Hematopoietic multipotent progenitor cell treated with erythropoietin and hydrocortisone succinate and interleukin-3 and kit ligand, for 4 days (in vitro differentiated cells): ENCODE data around the gene COMTD1.
A peak's percentile ranks its signal among the peaks of the same experiment; 100 is the strongest.

Source experiments
- DNase-seq: peaks from one replicate; pipeline ENCODE4 v3.0.0-alpha.2; 2015

COMTD1 gene

DNA sequence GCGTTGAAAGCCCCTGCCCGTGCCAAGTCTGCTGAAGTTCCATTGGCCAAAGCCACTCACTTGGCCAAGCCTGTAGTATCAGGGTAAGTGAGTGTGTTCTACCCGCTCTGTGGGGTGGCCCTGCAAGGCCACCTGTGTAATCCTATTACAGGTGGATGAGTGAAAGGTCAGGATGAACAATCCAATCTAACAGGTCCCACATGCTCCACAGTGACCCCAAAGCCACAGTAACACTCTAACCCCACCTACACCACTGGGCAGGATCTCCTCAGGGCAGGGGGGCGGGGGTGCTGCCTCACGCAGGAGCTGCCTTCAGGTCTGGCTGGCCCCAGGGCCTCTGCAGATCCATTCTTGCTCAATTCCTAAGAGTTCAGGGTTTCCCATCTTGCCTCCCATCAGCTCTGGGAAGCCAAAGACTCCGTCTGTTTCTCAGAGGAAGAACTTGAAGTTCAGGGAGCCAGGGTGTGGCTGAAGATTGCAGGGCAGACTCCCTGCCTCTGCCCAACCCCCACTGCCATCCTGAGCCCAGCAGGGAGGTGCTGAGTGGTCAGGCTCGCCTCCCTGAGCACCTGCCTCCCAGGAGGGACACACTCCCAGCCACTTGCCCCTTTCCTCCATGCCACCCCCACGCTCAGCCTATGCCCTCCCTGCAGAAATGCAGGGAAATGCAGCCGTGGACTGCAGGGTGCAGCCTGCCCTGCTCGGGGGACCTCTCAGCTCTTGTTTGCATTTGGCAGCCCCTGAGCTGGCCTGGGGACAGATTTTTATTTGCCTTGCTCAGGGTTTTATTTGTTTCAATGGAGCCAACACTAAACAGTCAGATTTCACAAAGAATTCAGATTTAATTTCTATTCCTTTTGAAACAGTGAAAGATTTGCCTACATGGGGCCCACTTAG is 9.8 kb upstream of the COMTD1 start:
- no peak for DNase-seq

DNA sequence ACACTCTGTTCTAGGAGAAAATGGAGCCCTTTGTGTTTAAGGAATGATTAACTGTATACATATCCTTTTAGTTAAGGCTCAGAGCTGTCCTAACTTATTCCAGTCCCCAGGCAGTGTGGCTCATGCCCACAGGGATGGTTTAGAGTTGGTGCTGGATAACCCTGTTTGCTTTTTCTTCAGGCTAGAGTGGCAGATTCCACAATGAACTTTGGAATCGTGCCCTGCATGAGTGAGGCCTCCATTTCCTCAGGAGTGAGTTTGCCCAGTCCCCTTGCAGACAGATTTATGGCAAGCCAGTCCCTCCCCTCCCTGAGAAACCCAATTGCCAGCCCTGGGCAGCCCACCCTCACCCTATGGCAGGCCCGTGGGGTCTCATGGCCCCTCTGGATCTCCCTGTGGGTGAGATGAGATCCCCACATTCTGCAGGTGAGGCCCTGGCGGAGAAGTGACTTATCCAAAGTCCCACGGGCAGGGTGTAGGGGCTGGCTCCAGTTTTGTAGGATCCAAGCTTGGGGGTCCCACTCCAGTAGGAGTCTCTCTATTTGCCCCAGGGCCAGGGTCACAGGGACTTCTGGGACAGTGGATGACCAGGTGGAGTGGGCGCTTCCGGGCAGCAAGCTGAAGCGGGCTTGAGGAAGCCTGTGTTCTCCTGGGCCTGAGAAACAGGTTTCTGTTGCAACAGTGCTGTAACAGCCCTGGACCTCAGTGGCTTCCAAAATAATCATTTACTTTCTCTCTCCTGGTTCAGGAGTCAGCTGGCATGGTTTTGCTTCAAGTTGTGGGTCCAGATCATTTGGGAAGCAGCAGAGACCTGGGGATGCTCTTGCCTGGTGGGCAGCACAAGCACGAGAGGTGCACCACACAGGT is 9.0 kb upstream of the COMTD1 start:
- DNase-seq: no peak

DNA sequence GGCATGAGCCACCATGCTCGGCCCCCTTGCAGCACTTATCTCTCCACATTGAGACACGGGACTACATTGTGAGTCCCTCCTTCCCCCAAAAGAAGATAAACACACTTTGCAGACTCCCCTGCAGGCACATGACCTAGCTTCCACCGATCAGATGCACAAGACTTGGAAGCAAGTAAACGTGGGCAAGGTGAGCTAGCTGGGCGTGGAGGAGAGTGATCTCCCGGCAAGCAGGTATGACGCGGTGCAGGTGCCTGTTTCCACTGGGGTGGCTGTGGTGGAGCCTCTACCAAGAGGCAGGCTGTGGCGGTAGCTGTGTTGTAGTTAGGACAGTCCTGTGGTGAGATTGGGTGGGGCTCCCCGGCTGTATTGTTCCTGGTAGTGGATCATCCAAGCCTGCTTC is 7.7 kb upstream of the COMTD1 start:
- DNase-seq: no peak

DNA sequence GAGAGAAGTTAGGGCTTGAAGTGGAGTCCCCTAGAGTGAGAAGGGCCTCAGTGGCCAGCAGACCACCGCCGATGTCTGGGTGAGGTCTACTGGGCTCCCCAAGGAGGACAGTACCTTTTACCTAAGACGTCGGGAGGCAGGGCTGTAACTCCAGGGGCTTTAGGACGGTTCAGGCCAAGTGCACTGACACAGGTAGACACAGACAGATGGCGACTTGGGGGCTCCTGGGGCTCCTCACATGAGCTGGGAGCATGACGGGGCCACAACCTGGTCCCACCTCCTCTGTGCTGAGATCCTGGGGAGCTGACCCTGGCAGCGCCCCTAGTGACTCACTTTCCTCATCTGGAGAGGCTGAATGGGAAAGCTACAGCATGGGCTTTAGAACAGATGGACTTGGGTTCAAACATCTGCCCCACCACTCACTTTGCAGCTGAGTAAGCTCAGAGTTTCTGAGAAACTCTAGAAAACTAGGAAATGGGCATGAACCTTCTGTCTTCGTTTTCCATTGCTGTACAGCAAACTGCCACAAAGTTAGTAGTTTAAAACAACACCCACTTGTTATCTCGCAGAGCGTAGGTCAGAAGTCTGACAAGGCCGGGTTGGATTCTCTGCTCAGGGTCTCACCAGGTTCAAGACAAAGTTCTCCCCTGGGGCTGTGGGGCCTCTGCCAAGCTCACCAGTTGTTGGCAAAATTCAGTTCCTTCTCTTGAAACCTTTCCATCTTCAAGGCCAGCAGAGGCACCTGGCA is 4.7 kb upstream of the COMTD1 start:
- no peak for DNase-seq

DNA sequence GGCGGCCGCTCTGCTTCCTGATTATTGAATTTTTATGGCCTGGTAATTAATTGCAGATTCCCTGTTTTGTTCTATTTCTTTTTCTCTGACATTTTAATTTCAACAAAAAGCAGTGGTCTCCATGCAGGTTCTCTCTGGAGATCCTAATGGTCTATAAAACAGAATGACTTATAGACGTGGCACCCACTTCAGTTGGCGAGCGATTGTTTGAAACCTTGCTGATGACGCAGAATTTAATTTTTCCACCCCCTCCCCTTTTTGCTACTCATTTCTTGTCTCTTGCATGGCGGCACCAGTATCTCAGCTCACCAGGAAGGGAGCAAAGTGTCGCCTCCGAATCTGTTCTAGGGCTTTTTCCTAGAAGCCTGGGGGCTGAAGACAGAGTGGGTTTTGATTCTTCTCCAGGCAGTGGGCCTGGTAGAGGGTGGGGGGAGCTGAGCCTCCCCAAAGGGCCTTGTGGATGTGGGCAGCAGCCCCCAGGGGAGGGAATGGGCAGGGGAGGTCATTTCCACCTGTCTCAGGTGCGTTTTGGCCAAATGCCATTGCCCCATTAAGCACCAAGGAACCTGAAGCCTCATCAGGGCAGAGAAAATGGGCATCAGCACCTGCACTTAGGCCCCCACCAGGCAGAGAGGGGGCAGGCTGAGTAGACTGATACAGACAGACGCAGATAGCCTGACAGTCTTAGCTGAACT is 3.5 kb upstream of the COMTD1 start:
- no peak for DNase-seq

DNA sequence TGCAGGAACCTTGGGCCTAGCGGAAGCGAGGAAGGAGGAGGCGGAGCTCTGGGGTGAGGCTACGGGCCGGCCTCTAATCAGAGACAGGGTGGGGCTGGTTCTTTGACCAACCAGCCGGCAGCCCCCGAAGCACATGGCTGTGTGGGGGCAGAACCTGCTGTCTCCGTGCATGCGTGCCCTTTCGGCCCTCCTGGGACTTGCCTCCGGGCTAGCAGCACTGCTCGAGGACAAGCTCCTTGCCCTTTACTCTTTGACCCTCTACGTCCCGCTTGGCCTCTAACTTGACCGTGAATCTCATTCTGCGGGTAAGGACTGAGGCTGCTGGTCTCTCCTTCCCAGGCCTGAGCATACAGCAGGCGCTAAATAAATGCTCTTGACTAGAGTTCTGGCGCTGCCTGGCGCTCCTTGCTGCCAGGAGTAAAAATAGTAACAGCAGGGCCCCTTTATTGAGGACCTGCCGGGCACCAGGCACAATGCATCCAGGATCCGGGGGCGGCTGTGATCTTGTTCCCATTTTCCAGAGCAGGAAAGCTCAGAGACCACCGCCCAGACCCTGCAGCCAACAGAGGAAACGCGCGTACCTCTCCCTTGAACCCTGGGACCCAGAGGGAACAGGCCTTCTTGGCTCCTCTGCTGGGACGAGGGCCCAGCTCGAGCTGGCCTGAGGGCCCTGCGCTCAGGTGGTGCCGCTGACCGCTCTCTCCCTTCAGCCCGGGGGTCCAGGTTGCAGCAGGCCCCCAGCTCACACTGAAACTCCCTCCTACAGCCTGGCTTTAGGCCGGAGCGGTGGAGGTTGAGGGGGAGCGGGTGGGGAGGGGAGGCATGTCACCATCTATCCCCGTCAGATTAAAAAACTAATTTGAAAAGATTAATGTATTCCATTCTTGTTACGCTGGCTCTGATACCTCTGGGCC is 2.7 kb upstream of the COMTD1 start:
- no peak for DNase-seq

DNA sequence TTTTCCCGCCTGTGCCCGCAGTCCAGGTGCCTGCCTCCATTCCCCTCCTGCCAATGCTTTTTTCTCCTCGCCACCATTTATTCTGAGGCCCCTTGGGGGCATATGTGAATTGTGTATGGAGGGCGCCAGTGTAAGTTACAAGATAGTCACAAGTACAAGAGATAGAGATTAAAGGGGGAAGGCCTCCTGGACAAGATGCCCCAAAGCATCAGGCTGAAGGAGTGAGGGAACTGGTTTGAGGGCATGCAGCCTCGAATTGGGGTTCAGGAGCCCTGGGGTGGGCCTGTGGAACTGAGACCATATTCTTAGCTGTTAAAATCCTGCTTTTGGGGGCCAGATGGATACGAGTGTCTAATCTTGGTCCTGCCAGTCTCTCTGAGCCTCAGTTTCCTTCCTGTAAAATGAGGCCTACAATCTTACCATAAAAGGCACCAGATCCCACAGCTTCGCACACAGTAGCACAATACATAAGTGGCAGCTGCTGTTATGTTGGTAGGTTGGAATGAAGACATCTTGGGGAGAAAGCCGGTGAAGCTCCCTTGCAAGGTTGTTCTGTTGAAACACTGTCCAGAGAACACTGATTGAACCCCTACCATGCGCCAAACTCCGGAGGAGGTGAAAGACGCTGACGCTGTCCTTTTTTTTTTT is 545 bp upstream of the COMTD1 start:
- DNase-seq: no peak

DNA sequence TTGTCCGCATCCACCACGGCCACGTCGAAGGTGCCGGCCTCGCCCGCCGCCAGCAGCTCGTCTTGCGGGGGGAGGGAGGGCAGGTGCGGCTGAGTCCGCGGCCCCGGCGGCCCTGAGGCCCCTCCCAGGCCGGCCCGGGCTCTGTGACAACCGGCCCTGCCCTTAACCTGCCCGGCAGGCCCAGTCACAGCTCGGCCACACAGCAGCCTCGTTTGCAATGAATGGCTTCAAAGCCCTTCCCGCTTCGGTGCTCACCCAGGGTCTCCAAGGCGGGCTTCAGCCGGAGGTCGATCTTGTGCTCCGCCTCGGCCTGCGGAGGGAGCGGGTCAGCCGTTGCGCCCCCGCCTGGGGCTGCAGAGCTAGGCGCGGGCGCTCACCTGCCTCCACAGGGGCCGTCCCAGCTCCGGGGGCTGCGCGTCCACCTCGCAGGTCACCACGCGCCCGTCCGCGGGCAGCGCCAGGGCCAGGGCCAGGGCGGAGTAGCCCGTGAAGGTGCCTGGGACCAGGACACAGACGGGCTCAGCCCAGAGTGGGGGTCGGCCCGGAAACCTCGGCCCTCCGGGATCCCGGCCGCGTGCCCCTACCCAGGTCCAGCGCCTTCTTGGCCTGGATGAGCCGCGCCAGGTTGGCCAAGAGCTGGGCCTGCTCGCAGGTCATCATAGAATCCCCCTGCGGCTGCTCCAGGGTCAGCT is 928 bp downstream of the COMTD1 start:
- no peak for DNase-seq

DNA sequence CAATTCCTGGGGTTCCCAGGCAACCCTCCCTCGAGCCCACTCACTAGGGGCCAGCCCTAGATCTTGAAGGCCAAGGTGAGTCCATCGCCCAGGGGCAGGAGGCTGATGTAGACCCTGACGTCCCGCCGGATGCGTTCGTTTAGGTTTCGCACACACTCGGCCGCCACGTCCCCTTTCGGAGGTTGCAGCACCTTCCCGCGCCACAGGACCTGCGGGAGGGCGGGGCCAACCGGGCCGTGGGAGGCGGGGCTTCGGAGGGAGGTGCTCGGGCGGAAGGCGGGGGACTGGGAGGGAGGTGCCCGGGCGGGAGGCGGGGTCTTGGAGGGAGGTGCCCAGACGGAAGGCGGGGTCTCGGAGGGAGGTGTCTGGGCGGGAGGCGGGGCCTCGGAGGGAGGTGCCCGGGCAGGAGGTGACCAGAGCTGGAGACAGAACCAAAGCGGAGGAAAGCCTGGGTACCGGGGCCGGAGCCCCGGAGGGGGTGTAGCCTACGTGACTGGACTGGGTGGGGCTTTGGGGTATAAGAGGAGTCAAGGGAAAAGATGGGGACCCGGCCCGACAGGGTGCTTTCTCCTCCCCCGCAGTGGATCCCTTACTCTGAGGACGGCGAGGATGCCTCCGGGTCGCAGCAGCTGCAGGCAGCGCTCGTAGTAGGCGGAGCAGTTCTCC is 1.6 kb downstream of the COMTD1 start:
- peak; percentile 98 for DNase-seq

DNA sequence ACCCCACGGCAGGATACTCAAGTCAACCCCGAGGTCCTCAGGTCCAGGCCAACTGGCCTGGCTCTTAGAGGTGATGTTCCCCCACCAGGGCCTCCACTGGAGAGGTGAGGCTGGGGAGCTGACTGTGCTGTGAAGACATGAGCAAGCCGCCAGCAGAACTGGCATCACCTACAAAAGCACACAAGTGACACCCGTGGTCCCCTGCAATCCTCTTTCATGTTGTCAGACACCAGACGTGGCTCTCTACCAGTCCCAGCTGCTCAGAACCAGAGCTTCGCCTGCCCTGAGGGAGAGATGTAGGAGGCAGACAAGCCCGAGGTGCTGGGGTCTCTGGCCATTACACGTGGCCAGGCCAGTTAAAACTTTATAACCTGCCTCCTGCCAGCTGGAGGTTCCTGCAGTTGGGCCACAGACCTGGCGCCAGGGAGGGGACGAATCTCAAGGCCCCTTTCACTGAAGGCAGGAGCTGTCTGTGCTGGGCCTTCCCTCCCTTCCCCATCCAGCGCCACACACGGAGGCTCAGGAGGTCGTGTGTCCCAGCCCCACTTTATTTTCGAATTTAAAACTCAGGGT is 2.2 kb downstream of the COMTD1 start:
- peak; percentile 34 for DNase-seq

DNA sequence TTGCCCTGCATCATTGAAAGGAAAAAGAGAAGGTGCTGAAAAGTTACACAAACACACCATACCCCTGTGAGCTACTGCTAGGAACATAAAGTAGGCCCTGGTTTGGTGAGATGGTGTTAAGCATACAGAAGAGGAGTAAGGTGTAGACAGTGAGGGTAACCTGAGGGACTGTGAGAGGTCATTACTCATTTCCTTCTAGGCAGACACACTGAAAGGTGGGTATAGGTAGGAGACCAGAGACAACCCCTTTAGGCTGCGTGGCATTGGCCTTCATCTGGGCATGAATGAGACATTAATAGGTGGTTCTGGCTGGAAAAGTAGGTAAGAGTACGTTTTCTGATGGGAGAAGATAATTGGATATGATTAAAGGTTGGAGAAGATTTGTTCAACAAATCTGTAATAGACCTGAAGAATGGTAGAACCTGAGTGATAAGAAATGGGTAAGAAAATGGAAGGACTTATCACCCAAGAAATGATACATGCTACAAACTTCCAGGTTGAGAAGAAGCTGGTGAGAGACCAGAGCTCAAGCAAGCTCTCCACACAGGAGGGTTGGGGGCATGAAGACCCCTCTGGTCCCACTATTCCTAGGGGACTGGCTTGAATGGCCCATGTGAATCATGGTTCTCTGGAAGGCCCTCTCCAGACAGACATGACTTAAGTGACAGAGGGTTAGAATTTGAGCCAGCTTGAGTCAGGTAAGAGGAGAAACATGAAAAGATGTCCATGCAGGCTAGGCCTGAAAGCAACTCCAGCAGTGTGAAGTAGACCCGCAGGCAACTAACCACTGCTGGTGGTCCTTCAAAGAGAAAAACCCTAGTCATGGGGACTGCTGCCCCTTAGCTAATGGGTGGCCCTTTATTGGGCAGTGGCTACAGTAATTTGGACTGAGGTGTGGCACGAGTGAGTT is 3.8 kb downstream of the COMTD1 start:
- no peak for DNase-seq

DNA sequence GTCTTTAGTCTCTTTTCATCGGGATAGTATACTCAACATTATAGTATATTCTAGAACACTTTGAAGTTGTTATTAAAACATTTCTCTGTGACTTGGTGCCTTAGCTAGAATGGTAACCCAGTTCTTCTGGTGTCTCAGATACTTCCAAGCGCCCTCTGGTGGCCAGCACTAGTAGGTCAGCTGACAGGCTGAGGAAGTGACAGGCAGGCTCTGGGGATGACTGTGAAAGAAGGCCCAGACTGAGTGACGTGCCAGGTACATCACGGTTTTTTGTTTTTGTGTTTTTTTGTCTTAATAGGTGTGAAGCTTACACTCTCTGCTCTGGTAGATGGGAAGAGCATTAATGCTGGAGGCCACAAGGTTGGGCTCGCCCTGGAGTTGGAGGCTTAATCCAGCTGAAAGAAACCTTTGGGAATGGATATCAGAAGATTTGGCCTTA is 5.1 kb downstream of the COMTD1 start:
- DNase-seq: peak; percentile 95

DNA sequence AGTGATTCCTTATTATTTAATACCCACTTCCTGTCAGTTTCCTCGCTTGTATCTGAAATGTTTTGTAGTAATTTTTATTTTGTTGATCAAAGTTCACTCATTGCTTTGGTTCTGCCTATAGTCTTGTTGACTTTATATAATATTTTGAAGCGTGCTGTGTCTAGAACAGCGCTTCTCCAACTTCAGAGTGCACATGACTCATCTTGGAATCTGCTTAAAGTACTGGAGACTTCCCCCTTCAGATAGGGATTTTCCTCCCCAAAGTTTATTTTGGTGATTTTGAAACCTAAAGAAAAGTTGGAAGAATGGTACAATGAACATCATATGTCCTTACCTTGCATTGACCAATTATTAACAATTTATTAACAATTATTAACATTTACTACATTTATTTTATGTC is 5.8 kb downstream of the COMTD1 start:
- DNase-seq: no peak

DNA sequence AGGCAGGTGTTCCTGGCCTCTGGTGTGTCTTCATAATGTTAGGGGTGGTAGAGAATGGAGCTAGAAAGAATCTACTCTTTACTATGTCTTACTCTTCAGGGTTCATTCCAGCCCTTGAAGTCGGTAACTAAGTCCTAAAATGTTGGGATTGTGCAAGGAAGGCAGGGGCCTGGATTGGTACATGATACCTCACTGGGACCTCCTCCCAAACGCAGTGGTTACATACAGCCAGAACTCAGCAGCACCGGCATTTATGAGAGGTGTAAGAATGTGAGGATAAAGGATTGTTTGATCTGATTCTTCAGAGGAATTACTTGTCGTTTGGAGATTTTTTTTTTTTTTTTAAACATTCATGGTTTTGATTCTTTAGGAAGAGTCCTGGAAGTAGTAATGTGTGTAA is 6.9 kb downstream of the COMTD1 start:
- DNase-seq: no peak

DNA sequence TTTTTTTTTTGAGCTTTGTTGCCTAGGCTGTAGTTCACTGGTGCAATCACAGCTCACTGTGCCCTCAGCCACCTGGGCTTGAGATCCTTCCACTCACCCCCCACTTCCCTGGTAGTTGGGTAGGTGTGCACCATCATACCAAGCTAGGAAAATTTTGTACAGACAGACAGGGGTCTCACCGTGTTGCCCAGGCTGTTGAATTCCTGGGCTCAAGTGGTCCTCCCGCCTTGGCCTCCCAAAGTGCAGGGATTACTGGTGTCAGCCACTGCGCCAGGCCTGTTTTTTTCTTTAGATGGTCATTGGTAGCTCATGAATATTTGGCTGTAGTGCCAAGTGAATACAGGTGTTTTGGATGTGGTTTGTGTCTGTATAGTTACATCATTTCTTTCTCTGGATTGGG is 7.5 kb downstream of the COMTD1 start:
- no peak for DNase-seq

DNA sequence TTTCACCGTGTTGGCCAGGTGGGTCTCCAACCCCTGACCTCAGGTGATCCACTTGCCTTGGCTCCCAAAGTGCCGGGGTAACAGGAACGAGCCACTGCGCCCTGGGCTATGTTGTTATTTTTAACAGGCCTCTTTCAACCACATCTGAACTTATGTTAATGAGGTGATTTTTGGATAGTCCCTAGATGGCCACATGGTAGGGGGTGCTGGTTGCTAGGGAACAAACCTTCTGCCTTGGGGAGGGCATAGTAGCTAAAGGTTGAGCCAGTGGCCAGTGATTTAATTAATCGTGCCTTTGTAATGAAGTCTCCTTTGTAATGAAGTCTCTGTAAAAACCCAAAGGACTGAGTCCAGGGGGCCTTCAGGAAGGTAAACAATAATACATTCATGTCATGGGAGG is 9.1 kb downstream of the COMTD1 start:
- DNase-seq: no peak

DNA sequence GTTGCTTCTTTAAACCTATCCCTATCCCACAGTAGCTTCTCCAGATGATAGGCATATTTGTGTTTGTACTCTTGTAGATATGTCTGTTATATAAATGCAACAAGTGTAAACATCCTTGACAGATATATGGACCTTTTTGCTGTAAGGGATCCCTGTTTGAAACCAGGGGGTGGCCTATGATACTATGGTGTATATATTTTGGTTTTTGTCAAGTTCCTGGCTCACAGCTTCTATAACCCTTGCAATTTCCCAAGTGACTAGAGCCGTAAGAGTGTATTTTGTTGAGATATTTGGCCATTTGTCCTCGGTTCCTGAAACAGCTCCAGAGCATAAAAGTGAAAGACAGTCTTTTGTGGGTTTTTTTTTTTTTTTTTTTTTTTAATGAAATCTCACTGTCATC is 9.7 kb downstream of the COMTD1 start:
- DNase-seq: no peak

DNA sequence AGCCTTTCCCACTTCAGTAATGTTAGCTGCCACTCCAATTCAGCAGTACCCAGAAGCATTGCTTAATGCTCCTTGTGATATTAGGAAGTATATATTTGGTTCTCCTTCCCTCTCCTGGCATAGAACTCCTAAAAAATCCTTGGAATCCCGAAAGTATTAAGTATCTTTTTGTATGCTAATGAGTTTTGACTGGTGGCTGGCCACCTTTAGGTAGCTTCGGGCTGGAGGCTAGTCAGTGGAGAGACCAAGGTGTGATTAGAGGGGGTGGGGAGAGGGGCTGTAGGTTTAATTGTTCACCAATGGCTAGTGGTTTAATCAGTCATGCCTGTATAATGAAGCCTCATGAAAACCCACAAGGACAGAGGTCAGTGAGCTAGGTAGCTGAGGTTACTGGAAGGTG is 12.2 kb downstream of the COMTD1 start:
- DNase-seq: no peak
